ENCODE measurements around the gene CPNE5. TPM values are rescaled to one million over a fixed set of nuclear protein-coding genes. Genes with fewer than 3 reads are reported as not detected.

CPNE5 gene
- total and polyA plus RNA-seq, 9 donors = 1.4 to 22.1 (median 6.2) TPM

GRCh38 chr6:36860126-36860525, 20.9 kb upstream of the CPNE5 start:
- Histone ChIP-seq H3K36me3 (no peaks in the 10 kb centered on the region), H3K4me1 (ENCODE audit: insufficient read depth) (peaks cover 8% of the 10 kb centered on the region), H3K27me3 (no peaks in the 10 kb centered on the region), H3K27ac (no peak overlapping the region), H3K9me3 (no peaks in the 10 kb centered on the region), H3K4me3 (no peak overlapping the region)
- intact Hi-C loops (cut with DNase I) = no loop called here
- TF ChIP-seq POLR2A (IDR thresholded peaks at IDR 0.05) (no peak), CTCF (IDR thresholded peaks at IDR 0.05) (no peak), EP300 (IDR thresholded peaks at IDR 0.05) (no peak)
- DNase-seq = no peak
- 93 to 97% (median 94%) methylated on average over 7 of the region's 7 CpGs for WGBS, 3 donors

GRCh38 chr6:36858407-36858981, 19.2 kb upstream of the CPNE5 start:
- intact Hi-C loops (cut with DNase I) = no loop called here
- Histone ChIP-seq H3K4me3 (no peak overlapping the region), H3K27me3 (no peaks in the 10 kb centered on the region), H3K9me3 (no peaks in the 10 kb centered on the region), H3K27ac (peak overlapping the region in 1 of 2 donors; percentile 61), H3K36me3 (no peaks in the 10 kb centered on the region), H3K4me1 (ENCODE audit: insufficient read depth) (peaks cover 8% of the 10 kb centered on the region)
- peak; percentile 61 to 77 (median 71) for DNase-seq
- no peak for TF ChIP-seq POLR2A (IDR thresholded peaks at IDR 0.05)
- TF ChIP-seq CTCF (IDR thresholded peaks at IDR 0.05) = no peak
- no peak for TF ChIP-seq EP300 (IDR thresholded peaks at IDR 0.05)
- WGBS, 3 donors = 13 to 16% (median 14%) methylated on average over 6 of the region's 6 CpGs

DNA sequence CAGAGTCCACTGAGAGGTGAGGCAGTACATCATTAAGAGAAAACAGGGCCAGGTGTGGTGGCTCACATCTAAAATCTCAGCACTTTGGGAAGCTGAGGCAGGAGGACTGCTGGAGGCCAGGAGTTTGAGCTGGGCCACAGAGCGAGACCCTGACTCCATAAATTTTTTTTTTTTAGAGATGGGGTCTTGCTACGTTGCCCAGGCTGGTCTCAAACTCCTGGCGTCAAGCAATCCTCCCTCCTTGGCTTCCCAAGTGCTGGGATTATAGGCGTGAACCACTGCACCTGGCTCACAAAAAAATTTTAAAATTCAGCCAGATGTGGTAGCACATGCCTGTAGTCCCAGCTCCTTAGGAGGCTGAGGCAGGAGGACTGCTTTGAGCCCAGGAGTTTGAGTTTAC, 18.1 kb upstream of the CPNE5 start:
- WGBS, 3 donors = 97 to 99% (median 98%) methylated on average over 4 of the region's 4 CpGs
- no peaks in the 10 kb centered on the region for H3K36me3 ChIP-seq
- H3K4me3 ChIP-seq = no peak overlapping the region
- no peak for DNase-seq
- TF ChIP-seq CTCF (IDR thresholded peaks at IDR 0.05) = no peak
- TF ChIP-seq POLR2A (IDR thresholded peaks at IDR 0.05) = no peak
- no peak for TF ChIP-seq EP300 (IDR thresholded peaks at IDR 0.05)
- H3K9me3 ChIP-seq = no peaks in the 10 kb centered on the region
- H3K27me3 ChIP-seq = no peaks in the 10 kb centered on the region
- no peak overlapping the region for H3K27ac ChIP-seq
- intact Hi-C loops (cut with DNase I) = no loop called here
- peaks cover 8% of the 10 kb centered on the region for H3K4me1 ChIP-seq (ENCODE audit: insufficient read depth)

GRCh38 chr6:36856277-36856676, 17.0 kb upstream of the CPNE5 start:
- no peak overlapping the region for H3K27ac ChIP-seq
- WGBS, 3 donors = 72 to 85% (median 75%) methylated on average over 8 of the region's 8 CpGs

More at GRCh38 chr6:36856277-36856676, 17.0 kb upstream of the CPNE5 start:
- no peak for TF ChIP-seq CTCF (IDR thresholded peaks at IDR 0.05)
- no peak for TF ChIP-seq POLR2A (IDR thresholded peaks at IDR 0.05)
- TF ChIP-seq EP300 (IDR thresholded peaks at IDR 0.05) = no peak
- Histone ChIP-seq H3K9me3 (no peaks in the 10 kb centered on the region), H3K27me3 (no peaks in the 10 kb centered on the region), H3K4me1 (ENCODE audit: insufficient read depth) (peaks cover 8% of the 10 kb centered on the region), H3K36me3 (no peaks in the 10 kb centered on the region), H3K4me3 (no peak overlapping the region)
- no peak for DNase-seq
- intact Hi-C loops (cut with DNase I) = no loop called here

All from ovary (tissue), 9 donors.